NCI-H1048 (cell line): ENCODE measurements around the gene MUC2.

Source experiments
- DNase-seq: peaks from one replicate; lab custom pipeline; 2025; lab: John Stamatoyannopoulos, UW

MUC2 gene

DNA sequence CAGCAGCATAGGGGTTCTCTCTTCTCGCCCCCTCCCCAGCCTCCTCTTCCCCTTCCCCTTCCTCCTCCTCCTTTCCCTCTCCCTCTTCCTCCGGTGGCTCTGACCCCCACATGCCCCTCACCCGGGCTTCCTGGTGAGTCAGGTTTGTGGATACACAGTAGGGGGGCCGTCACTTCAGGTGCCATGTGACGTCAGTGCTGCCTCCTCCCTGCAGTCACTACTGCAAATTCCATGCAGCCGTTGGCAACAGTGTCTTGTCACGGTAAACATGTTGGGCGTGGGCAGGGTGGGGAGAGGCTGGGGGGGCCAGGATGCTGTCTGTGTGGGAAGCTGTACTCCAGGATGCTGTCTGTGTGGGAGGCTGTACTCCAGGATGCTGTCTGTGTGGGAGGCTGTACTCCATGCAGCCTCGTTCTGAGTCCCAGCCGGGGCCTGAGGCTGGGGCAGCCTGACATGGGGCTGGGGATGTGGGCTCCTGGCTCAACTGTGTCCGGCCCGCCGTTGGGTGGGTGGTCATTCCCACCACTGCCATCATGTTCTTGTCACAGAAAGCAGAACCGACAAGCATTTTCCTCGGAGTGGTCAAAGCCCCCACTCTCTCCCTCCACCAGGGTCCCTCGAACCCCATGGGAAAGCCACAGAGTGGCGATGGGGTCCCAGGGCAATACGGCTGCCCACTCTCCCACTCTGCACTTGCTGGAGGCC is 2.4 kb upstream of the MUC2 start:
- no peak for DNase-seq

DNA sequence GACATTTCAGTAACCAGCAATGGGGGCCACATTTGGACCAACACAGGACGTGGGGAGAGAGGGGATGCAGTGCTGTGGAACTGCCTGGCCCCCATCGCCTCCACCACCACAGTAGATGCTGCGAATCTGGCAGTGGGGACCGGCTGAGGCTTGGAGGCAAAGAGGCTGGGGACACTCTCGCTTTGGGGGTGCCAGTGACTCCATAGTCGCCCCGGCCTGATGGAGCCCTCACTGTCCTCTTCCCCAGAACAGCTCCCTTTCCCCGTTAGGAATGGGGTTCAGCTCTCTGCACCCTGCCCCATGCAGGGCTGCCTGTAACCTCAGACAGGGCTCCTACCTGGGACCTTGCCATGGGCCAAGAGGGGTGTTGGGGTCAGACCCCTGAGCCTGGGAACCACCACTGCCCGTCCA is 1.8 kb upstream of the MUC2 start:
- no peak for DNase-seq

DNA sequence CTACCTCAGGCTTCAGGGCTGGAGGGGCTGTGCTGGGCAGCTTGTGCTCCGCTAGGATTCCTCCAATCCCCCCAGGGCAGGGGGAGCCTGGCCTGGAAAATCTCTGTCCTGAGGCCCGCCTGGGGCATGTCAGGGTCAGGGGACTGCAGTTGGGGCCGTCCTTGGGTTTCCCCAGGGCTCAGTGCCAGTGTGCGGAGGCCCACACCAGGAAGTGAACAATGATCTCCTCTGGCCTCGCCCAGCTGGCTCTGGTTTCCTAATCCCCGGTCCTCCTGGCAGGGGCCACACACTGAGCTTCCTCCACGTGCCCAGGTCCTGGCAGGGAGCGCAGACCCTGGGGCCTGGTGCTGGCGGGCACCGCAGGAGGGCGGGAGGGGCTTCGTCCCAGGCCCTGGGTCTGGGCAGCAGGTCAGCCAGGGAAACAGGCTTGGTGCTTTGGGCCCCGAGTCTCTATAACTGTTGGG is 1.4 kb upstream of the MUC2 start:
- DNase-seq: no peak

- no peak for DNase-seq
Measured at GRCh38 chr11:1073851-1074243, 827 bp upstream of the MUC2 start.

- no peak for DNase-seq
Measured at GRCh38 chr11:1075341-1075911, 752 bp downstream of the MUC2 start.

DNA sequence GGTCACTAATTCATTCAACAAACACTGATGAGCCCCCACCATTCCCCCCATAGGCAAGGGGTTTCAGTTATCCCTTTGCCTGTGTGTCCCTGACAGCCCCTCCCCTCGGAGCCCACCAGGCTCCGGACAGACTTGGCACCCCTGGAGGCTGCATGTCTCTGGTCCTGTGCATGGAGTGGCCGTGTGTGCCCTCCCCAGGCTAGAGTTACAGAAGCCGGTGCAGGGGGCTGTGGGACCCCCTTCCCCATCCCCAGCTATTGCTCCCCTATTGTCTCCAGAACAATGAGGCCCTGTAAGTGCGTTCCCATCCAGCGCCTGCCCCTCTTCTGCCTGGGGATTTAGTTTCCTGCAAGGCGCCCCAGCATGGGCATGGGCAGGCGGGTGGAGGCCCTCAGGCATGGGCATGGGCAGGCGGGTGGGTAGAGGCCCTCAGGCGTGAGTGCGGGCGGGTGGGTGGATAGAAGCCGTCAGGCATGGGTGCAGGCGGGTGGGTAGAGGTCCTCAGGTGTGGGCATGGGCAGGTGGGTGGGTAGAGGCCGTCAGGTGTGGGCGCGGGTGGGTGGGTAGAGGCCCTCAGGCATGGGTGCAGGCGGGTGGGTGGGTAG is 1.5 kb downstream of the MUC2 start:
- DNase-seq: no peak

DNA sequence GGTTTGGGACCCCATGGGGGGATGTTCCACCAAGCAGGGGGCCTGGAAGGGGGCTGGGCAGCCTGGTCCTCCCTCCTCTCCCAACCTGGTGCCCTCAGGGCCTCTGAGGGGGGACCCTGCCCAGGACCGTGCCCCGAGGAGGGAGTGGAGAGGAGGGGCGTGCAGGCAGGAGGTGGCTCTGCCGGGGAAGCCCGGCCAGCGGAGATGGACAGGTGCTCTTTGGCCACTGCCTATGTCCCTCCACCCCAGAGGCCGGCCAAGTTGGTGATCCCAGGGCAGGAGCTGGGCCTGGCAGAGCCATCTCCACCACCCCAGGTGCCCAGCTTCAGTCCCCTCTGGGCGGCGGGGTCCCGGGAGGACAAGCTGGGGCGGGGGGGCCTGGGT is 2.4 kb downstream of the MUC2 start:
- DNase-seq: no peak

- no peak for DNase-seq
Measured at GRCh38 chr11:1077417-1078119, 2.9 kb downstream of the MUC2 start.

DNA sequence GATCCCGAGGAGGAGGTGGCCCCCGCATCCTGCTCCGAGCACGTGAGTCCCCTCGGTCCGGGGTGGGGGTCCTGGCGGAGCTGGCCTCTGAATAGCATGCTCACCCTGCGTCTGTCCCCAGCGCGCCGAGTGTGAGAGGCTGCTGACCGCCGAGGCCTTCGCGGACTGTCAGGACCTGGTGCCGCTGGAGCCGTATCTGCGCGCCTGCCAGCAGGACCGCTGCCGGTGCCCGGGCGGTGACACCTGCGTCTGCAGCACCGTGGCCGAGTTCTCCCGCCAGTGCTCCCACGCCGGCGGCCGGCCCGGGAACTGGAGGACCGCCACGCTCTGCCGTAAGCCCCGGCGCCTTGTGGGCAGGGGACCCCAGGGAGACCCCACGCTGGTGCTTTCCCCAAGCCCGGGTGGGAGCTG is 3.5 kb downstream of the MUC2 start:
- DNase-seq: no peak

GRCh38 chr11:1081601-1082311 is 7.1 kb downstream of the MUC2 start:
- no peak for DNase-seq

DNA sequence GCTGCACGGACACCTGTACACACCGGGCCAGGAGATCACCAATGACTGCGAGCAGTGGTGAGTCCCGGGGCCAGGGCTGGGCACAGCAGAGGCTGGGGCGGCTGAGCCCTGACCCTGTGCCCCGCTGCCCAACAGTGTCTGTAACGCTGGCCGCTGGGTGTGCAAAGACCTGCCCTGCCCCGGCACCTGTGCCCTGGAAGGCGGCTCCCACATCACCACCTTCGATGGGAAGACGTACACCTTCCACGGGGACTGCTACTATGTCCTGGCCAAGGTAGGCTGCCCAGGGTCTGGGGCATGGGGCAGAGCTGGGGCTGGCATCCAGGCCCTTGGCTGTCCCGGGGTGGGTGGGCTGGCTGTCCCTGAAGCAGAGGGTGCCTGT is 7.7 kb downstream of the MUC2 start:
- DNase-seq: no peak

DNA sequence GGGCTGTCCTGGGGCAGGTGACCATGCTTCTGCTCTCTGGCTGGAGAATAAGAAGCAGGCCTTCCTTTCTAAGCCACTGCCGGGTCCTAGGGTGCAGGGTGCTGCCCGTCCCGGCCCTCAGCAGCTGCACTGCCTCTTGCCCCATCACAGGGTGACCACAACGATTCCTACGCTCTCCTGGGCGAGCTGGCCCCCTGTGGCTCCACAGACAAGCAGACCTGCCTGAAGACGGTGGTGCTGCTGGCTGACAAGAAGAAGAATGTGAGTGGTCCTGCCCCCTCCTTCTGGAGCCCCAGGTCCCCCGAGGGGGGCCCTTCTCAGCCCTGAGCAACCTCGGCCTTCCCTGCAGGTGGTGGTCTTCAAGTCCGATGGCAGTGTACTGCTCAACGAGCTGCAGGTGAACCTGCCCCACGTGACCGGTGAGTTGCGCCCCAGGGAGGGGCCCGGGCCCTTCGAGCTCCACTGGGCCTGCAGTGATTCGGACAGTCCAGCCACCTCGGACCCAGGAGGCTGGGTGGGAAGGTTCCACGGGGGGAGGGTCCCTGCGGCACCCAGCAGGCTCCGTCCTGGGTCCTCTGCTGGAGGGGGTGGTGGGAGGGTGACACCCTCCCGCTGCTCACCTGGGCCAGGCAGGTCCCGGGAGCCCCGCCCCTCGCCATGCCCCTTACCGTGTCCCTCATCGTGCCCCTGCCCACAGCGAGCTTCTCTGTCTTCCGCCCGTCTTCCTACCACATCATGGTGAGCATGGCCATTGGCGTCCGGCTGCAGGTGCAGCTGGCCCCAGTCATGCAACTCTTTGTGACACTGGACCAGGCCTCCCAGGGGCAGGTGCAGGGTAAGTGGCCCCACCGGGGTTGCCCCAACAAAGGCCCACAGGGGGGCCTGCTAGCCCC is 8.3 kb downstream of the MUC2 start:
- DNase-seq: no peak

DNA sequence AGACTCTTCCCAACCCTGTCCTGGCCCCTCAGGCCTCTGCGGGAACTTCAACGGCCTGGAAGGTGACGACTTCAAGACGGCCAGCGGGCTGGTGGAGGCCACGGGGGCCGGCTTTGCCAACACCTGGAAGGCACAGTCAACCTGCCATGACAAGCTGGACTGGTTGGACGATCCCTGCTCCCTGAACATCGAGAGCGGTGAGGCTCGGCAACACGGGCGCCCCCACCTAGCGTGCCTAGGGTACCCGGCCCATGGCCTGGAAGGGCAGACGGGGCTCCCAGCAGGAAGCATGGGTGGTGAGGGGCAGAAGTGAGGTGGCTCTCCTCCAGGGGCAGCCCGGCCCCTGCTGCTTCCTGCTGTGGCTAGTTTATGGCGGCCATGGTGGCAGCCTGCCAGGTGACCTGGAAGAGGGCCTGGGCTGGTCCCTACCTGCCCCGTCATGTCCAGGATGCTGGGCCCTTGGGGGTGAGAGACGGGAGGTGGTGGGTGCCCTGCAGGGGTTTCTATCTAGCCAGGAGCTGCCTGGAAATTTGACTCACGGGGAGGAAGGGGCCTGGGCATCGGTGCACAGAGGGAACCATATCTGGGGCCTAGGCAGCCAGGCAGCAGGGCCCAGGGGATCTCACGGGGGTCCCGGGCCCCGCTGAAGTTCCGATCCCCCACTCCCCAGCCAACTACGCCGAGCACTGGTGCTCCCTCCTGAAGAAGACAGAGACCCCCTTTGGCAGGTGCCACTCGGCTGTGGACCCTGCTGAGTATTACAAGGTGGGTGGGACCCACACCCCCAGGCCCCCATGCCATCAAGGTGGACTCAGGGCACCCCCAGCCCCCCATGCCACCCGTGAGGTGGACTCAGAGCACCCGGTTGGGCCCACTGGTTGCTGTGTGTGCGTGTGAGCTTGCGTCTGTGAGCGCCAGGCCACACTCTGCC is 9.2 kb downstream of the MUC2 start:
- no peak for DNase-seq

GRCh38 chr11:1084561-1085439 is 10.1 kb downstream of the MUC2 start:
- no peak for DNase-seq

DNA sequence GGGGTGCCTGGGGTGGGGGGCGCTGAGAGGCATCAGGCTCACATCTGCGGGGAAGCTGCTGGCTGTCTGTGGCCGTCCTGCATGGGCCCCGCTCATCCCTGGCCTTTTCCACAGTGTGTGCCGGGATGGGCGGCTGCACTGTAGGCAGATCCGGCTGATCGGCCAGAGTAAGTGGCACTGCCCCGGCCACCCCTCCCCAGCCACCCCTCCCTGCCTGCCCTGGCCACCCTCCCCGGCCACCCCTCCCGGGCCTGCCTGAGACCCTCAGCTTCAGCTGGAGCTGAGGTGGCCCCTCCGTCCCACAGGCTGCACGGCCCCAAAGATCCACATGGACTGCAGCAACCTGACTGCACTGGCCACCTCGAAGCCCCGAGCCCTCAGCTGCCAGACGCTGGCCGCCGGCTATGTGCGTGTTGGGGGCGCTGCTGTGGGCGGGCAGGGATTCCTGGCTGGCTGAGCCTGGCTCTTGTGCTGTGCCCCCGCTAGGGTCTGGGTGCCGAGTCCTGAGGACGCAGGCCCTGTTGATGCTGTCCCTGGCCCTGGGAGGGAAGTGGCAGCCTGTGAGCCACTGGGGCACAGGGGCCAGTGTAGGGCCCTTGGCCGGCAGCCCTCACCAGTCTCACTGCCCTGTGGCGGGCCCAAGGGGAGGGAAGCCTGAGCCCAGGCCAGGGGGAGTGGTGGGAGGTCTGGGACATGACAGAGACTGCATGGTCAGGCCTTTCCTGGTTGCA is 10.9 kb downstream of the MUC2 start:
- no peak for DNase-seq

- no peak for DNase-seq
Measured at GRCh38 chr11:1086171-1087102, 11.8 kb downstream of the MUC2 start.

DNA sequence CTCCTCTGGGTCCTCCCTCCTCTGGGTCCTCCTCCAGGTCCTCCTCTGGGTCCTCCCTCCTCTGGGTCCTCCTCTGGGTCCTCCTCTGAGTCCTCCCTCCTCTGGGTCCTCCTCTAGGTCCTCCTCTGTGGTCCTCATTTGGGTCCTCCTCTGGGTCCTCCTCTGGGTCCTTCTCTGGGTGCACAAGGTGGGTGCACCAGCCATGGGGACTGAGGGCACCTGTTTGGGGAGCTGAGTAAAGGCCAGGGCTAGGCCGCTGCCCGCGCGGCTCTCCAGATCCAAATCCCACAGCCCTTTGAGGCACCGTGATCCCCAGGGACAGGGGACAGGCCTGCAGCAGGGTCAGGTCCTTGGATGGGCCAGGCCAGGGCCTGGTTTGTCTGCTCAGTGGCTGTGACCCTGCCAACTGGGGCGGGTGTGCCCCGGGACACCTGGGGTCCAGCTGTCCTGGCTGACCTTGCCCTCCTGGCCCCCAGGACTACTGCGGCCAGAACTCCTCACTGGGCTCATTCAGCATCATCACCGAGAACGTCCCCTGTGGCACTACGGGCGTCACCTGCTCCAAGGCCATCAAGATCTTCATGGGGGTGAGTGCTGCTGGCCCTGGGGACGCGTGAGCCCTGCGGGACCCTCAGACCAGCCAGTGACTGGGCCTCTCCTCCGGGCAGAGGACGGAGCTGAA is 12.7 kb downstream of the MUC2 start:
- no peak for DNase-seq
